Tibial nerve (tissue), 4 donors: Measurements from ENCODE around the gene PLD2. TPM values are rescaled to one million over a fixed set of nuclear protein-coding genes. Genes with fewer than 3 reads are reported as not detected.
"Not testable (repeated sequence)": the region's sequence is repeated elsewhere in the genome, so short reads cannot be mapped to it uniquely, and the experiment has no call there.

ENCODE experiments used
- DNase-seq, 2 donors: peaks; one replicate each; pipeline ENCODE4 v3.0.0-alpha.2; 2019; ENCODE audit warnings: low spot score in 2 of 2
- H3K27ac ChIP-seq, 4 donors: fragments of 200-600 bp; sonication (generic) in 3 of 4; one replicate each; pipeline ENCODE4 v1.5.1; 2017 to 2019; ENCODE audit warnings: mild to moderate bottlenecking in 1 of 4
- H3K27me3 ChIP-seq, 2 donors: fragments of 200-600 bp; sonication (generic) in 1 of 2; one replicate each; pipeline versions ENCODE4 v1.5.1 to v1.6.0; 2017 to 2019
- H3K36me3 ChIP-seq, 3 donors: fragments of 200-600 bp; sonication (generic); one replicate each; pipeline ENCODE4 v1.5.1; 2018 to 2019
- H3K4me1 ChIP-seq, 4 donors: fragments of 200-600 bp; sonication (generic) in 3 of 4; one replicate each; pipeline ENCODE4 v1.5.1; 2017 to 2019
- H3K4me3 ChIP-seq, 4 donors: fragments of 200-600 bp; sonication (generic) in 3 of 4; one replicate each; pipeline ENCODE4 v1.5.1; 2017 to 2019; ENCODE audit warnings: mild to moderate bottlenecking in 1 of 4, moderate library complexity in 1 of 4
- H3K9me3 ChIP-seq, 4 donors: fragments of 200-600 bp; sonication (generic) in 3 of 4; one replicate each; pipeline ENCODE4 v1.5.1; 2017 to 2019
- EP300 ChIP-seq, 2 donors: sonication (generic); formaldehyde crosslinking; IDR thresholded peaks; one replicate each; pipeline ENCODE4 v1.6.1; 2017; ENCODE audit warnings: antibody characterized with exemption in 2 of 2, mild to moderate bottlenecking in 1 of 2
- POLR2A ChIP-seq, 2 donors: fragments of 450-650 bp; IDR thresholded peaks; one replicate each; pipeline ENCODE4 v1.6.1; 2017; ENCODE audit warnings: antibody characterized with exemption in 2 of 2, mild to moderate bottlenecking in 2 of 2, moderate library complexity in 2 of 2
- WGBS, 2 donors: methylation state at CpG; one replicate each; pipeline ENCODE4 v1.1.5; 2018; 5-methylcytosine and 5-hydroxymethylcytosine counted together
- total RNA-seq, 4 donors: library from RNA; depleted of rRNA; stranded (reverse); fragments of >200 nt; gene quantifications; one replicate each; pipeline ENCODE4 v1.1.0, GENCODE V29; 2016
- TF ChIP-seq, protein P1 (sequence below), 5 experiments: fragments of 200-600 bp in 3 of 5; fragments of 450-650 bp in 2 of 5; sonication (generic) in 3 of 5; IDR thresholded peaks; one replicate each; pipeline ENCODE4 v1.5.1; 2016 to 2019; ENCODE audit warnings: antibody characterized with exemption in 5 of 5, mild to moderate bottlenecking in 3 of 5, moderate library complexity in 2 of 5

The PLD2 gene
- total RNA-seq, 4 donors from 2014 or later: 17.2 to 63.0 (median 30.1) TPM

DNA sequence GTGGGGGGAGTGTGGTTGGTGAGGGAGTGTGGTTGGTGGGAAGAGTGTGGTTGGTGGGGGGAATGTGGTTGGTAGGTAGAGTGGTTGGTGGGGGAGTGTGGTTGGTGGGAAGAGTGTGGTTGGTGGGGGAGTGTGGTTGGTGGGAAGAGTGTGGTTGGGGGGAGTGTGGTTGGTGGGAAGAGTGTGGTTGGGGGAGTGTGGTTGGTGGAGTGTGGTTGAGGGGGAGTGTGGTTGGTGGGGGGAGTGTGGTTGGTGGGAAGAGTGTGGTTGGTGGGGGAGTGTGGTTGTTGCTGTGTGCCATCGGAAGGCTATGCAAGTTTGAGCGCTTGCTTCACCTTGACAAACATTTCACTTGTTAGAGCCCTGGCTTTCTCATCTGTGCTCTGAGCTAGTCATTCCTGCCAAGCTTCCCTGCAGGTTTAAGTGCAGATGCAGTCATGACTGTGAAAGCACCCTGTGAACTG is 46.3 kb downstream of the PLD2 start:
- no peak overlapping the region for H3K4me3 ChIP-seq
- H3K9me3 ChIP-seq: no peaks in the 10 kb centered on the region
- DNase-seq: no peak
- H3K27me3 ChIP-seq: no peaks in the 10 kb centered on the region
- no peaks in the 10 kb centered on the region for H3K36me3 ChIP-seq
- no peak for TF ChIP-seq EP300 (IDR thresholded peaks at IDR 0.05)
- TF ChIP-seq POLR2A (IDR thresholded peaks at IDR 0.05): no peak
- TF ChIP-seq, protein P1, sequence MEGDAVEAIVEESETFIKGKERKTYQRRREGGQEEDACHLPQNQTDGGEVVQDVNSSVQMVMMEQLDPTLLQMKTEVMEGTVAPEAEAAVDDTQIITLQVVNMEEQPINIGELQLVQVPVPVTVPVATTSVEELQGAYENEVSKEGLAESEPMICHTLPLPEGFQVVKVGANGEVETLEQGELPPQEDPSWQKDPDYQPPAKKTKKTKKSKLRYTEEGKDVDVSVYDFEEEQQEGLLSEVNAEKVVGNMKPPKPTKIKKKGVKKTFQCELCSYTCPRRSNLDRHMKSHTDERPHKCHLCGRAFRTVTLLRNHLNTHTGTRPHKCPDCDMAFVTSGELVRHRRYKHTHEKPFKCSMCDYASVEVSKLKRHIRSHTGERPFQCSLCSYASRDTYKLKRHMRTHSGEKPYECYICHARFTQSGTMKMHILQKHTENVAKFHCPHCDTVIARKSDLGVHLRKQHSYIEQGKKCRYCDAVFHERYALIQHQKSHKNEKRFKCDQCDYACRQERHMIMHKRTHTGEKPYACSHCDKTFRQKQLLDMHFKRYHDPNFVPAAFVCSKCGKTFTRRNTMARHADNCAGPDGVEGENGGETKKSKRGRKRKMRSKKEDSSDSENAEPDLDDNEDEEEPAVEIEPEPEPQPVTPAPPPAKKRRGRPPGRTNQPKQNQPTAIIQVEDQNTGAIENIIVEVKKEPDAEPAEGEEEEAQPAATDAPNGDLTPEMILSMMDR (IDR thresholded peaks at IDR 0.05): no peak
- peaks cover 0 to 75% (median 24%) of the 10 kb centered on the region in 4 donors for H3K4me1 ChIP-seq
- 88 to 93% methylated on average over 2 of the region's 2 CpGs for WGBS, 2 donors
- H3K27ac ChIP-seq: peak overlapping the region in 1 of 4 donors; percentile 5

DNA sequence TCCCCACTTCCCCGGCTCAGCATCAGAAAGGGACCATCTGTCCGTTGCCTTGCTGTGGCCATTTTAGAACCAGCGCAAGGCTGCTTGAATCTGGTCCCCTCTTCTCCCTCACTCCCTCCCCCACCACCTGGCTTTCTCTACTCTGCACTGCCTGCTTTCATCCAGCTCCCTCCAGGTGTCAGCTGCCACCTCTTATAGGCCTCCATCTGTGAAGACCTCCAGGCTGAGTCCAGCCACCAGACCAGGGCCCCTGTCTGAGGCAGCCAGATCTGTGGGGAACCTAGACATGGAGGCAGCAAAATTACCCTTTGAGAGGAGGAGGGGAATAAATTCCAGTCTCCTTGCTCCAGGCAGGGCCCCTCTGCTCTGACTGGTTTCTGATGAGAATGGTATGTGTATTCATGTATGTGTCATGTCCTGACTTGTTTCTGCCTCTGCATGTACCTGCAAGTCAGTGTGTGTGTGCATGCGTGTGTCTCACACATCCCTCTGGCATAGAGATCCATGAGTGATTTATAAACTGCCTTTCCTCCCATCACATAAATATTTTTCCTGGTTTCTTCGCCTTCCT is 47.2 kb downstream of the PLD2 start:
- no peaks in the 10 kb centered on the region for H3K36me3 ChIP-seq
- H3K9me3 ChIP-seq: no peaks in the 10 kb centered on the region
- TF ChIP-seq, protein P1 (IDR thresholded peaks at IDR 0.05): no peak
- TF ChIP-seq POLR2A (IDR thresholded peaks at IDR 0.05) (no peak), EP300 (IDR thresholded peaks at IDR 0.05) (no peak)
- H3K27me3 ChIP-seq: no peaks in the 10 kb centered on the region
- no peak for DNase-seq
- 89 to 92% methylated on average over 5 of the region's 5 CpGs for WGBS, 2 donors
- H3K4me3 ChIP-seq: no peak overlapping the region
- peaks cover 0 to 75% (median 29%) of the 10 kb centered on the region in 4 donors for H3K4me1 ChIP-seq
- peak overlapping the region in 1 of 4 donors; percentile 5 for H3K27ac ChIP-seq

DNA sequence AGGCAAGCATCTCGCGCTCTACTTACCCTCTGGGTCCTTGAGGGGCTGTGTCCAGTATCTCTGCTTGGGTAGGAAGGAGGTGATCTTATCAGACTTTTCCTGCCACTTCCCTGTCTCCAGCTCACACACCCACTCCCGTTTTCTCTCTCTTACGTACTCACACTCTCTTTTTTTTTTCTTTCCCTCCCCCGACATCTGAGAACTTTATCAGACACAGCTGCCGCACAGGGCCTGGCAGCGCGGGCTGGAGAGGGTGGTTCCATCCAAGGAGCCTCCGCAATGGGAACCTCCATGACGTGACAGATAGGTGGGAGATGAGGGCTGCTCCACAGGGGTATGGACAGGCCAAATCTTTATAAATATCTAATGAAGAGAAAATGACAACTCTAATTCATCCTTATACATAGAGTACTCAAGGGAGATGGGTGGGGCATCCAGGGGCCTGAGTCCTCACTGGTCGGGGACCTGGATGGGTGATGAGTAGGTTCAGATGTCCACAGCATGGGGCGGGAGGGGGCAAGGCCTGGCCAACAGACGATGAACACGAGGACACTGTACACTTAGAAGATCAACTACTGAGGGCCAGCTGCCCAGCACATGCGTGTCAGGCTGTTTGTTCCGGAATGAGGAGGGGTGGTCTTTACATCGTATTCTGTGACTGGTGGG is 49.5 kb downstream of the PLD2 start:
- H3K4me1 ChIP-seq: peaks cover 0 to 74% (median 38%) of the 10 kb centered on the region in 4 donors
- H3K27ac ChIP-seq: peak overlapping the region in 3 of 4 donors; percentile 76 to 91 (median 86)
- no peak for DNase-seq
- TF ChIP-seq POLR2A (IDR thresholded peaks at IDR 0.05) (no peak), EP300 (IDR thresholded peaks at IDR 0.05) (no peak)
- TF ChIP-seq, protein P1 (IDR thresholded peaks at IDR 0.05): no peak
- WGBS, 2 donors: 79 to 81% methylated on average over 17 of the region's 17 CpGs
- H3K36me3 ChIP-seq: no peaks in the 10 kb centered on the region
- H3K9me3 ChIP-seq: no peaks in the 10 kb centered on the region
- no peak overlapping the region for H3K4me3 ChIP-seq
- H3K27me3 ChIP-seq: no peaks in the 10 kb centered on the region

DNA sequence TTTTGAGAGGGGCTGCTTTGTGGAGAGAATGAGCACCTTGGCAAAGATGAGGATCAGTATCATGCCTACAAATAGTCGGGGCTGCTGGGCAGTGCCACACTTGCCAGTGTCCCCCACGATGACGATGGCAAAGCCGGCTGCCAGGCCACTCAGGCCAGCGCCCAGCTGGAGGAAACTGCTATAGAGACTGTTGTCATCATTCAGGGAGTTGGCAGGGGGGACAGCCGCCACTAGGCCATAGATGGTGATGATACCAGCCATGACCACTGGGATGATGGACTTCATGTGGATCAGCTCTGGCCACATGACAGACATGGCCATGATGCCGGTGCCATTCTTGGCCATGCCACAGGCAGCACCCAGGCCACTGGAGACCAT is 50.0 kb downstream of the PLD2 start:
- no peak overlapping the region for H3K4me3 ChIP-seq
- H3K9me3 ChIP-seq: no peaks in the 10 kb centered on the region
- peak overlapping the region in 3 of 4 donors; percentile 76 to 91 (median 86) for H3K27ac ChIP-seq
- TF ChIP-seq EP300 (IDR thresholded peaks at IDR 0.05): no peak
- TF ChIP-seq, protein P1 (IDR thresholded peaks at IDR 0.05): peak in 1 of 5 experiments; percentile 17
- no peak for DNase-seq
- peaks cover 0 to 76% (median 41%) of the 10 kb centered on the region in 4 donors for H3K4me1 ChIP-seq
- H3K27me3 ChIP-seq: no peaks in the 10 kb centered on the region
- no peaks in the 10 kb centered on the region for H3K36me3 ChIP-seq
- WGBS, 2 donors: 86 to 90% methylated on average over 6 to 7 of the region's 7 CpGs

DNA sequence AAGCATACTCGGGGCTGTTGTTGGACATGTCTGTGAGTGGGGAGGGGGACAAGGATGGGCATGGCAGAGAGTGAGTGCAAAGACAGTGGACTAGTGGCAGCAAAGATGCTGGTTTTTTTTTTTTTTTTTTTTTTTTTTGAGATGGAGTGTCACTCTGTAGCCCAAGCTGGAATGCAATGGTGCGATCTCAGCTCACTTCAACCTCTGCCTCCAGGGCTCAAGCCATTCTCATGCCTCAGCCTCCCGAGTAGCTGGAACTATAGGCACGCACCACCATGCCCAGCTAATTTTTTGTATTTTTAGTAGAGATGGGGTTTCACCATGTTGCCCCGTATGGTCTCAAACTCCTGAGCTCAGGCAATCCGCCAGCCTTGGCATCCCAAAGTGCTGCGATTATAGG is 50.4 kb downstream of the PLD2 start:
- H3K27ac ChIP-seq: peak overlapping the region; percentile 41 to 91 (median 81)
- 68 to 75% methylated on average over 7 of the region's 7 CpGs for WGBS, 2 donors
- not testable (repeated sequence) for H3K36me3 ChIP-seq, H3K27me3 ChIP-seq, DNase-seq, H3K4me3 ChIP-seq, H3K9me3 ChIP-seq
- H3K4me1 ChIP-seq: peaks cover 0 to 77% (median 43%) of the 10 kb centered on the region in 4 donors
